H7 (cell line): ENCODE data around the gene ZFYVE19. TPM values are rescaled to one million over a fixed set of nuclear protein-coding genes. Genes with fewer than 3 reads are reported as not detected.

Experiments used
- DNase-seq: peaks from one replicate; pipeline ENCODE4 v3.0.0; 2012
- H3K27me3 ChIP-seq: 2 replicates; pipeline ENCODE4 v1.6.0; 2011; ENCODE audit warnings: mild to moderate bottlenecking, low read length; ENCODE audit not compliant: control insufficient read depth, insufficient read depth
- H3K36me3 ChIP-seq: replicated peaks from 2 replicates; pipeline ENCODE4 v1.5.1; 2011; ENCODE audit warnings: low read length; ENCODE audit not compliant: control insufficient read depth, insufficient read depth
- H3K4me3 ChIP-seq: 2 replicates; pipeline ENCODE4 v1.5.1; 2011; ENCODE audit warnings: low read depth, mild to moderate bottlenecking, control low read depth, low read length, moderate library complexity; ENCODE audit not compliant: insufficient read depth
- total RNA-seq: library from RNA; depleted of rRNA; stranded (reverse); fragments of >200 nt; shearing (Covaris generic); gene quantifications from 2 replicates; pipeline ENCODE4 v1.2.3, GENCODE V29; 2014; rRNA removed

ZFYVE19 gene, protein sequence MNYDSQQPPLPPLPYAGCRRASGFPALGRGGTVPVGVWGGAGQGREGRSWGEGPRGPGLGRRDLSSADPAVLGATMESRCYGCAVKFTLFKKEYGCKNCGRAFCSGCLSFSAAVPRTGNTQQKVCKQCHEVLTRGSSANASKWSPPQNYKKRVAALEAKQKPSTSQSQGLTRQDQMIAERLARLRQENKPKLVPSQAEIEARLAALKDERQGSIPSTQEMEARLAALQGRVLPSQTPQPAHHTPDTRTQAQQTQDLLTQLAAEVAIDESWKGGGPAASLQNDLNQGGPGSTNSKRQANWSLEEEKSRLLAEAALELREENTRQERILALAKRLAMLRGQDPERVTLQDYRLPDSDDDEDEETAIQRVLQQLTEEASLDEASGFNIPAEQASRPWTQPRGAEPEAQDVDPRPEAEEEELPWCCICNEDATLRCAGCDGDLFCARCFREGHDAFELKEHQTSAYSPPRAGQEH
- total RNA-seq = 25.5 and 30.0 TPM in 2 replicates

DNA sequence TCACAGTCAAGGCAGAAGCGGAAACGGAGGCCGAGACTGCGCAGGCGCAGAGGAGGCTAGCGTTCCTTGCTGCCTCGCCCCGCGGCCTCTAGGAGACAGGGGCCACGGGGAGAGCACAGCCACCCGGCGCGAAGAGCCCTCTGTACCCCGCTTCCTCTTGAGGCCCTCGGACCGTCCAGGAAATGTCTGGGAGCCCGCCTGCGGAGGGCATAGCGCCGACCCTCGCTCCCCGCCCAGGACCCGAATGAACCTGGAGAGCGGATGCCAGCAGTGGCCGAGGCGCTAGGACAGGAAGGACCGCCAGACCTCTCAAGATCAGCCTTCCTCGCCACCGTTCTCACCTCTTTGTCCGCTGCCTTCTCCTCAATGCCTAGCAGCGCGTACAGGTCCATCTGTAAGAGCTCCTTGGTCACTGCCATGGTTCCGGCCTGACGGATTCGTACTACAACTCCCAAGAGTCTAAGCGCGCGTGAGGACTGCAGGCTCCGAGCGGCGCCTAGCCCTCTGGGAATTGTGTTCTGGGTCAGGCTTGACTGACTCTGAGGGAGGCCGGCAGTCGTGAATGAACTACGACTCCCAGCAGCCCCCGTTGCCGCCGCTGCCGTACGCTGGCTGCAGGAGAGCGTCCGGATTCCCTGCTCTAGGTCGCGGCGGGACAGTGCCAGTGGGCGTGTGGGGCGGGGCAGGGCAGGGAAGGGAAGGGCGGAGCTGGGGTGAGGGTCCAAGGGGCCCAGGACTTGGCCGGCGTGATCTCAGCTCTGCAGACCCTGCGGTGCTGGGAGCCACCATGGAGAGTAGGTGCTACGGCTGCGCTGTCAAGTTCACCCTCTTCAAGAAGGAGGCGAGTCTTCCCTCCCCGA lies at the start of gene ZFYVE19, which contains the start of gene DNAJC17:
ZFYVE19 (plus strand) TSS at position 62 of the 860 bp plus-strand sequence; CDS start at position 563, 501 bp downstream.
DNAJC17 (minus strand) TSS at position 446 of the 860 bp plus-strand sequence; CDS start at position 419, 27 bp downstream.
- Histone ChIP-seq H3K27me3 (no peaks in the 10 kb centered on the region), H3K36me3 (no peaks in the 10 kb centered on the region; the same call in 1 of the 2 replicates), H3K4me3 (peak within 1 kb of the TSS; percentile 100)
- peak; percentile 94 for DNase-seq

DNA sequence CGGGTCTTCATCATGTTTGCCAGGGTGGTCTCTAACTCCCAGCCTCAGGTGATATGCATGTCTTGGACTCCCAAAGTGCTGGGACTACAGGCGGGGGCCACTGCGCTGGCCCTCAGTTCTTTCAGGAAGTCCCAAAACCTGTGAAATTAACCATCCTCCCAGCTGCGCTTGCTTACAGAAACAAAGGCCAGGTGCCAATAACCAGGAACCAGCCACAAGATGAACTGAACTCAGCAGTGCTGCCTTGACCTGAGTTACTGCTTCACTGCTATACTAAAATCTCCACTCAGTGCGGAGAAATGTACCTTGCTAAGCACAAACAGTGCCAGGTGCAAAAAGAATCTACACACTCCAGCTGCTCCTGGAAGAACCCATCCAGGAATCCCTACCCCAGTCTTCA lies 46.9 kb upstream of the ZFYVE19 start:
- no peaks in the 10 kb centered on the region; the same call in 1 of the 2 replicates for H3K27me3 ChIP-seq
- DNase-seq = no peak
- H3K36me3 ChIP-seq = no peaks in the 10 kb centered on the region
- H3K4me3 ChIP-seq = no peak overlapping the region

DNA sequence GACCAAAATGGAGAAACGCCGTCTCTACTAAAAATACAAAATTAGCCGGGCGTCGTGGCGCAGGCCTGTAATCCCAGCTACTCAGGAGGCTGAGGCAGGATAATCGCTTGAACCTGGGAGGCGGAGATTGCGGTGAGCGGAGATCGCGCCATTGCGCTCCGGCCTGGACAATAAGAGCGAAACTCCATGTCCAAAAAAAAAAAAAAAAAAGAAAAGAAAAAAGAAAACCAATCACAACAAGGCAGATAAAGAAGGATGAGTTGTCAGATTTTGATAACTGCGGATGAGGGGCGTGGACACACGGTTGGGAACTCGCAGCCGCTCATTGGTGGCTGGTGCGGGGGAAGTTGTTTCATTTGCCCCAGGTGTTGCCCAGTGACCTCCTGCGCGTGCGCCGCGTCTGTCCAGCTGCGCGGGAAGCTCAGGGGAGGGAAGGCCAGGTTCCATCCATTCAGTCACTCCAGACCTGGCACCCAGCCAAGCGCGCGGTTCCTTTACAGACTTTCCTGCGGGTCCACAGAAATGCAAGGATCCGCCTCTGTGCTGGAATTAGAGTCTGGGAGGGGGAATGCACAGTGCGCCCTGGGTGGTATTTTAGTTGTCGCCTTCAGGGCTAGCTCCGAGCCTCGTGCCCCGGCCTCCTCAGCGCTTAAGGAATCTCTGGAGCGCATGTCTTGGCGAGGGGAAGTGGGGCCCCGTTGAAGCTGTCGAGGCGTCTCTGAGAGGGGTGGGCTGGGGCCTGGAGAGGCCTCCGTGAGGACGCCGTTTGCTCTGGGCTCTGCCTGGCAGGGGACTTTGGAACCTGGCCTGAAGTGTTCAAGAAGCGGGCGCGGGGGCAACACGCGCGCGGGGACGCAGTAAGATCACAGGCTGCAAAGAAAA lies 43.7 kb upstream of the ZFYVE19 start:
- peak; percentile 74 for DNase-seq
- no peaks in the 10 kb centered on the region; the same call in 1 of the 2 replicates for H3K27me3 ChIP-seq
- peak overlapping the region; percentile 78 for H3K4me3 ChIP-seq
- H3K36me3 ChIP-seq = peaks cover 1% of the 10 kb centered on the region

DNA sequence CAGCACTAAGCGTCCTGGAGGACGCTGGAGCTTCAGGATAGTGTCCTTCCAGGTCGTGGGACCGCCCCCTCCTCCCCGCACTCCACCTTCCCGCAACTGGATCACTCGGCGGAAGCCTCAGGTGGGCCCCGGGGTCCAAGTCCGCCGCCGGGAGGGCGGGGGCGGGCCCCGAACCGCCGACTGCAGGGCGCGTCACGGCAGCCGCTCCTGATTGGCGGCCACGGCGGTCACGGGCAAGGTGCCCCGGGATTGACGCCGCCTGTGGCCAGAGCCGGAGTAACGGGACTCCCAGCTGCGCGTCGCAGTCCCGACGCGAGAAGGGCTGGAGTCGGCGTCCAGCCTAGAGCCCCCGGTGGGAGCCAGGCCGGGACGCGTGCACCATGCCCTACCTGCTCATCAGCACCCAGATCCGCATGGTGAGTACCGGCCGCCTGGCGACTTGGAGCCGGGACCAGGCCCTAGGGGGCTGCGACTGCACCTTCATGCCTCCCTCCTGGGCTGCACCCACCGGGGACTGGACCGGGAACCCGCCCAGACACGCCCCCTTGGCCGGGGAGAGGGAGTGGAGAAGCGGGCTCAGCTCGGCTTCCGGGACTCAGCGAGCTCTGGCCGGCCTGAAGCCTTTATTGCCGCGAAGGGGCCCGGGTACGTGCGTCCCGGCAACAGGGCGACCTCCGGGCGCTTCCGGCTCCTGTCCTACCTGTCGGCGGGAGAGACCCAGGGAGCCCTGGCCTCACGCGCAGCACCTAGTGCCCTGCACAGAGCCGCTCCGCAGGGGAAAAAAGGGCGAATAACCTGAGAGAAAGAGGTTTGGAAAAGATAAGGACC lies 42.9 kb upstream of the ZFYVE19 start, which contains the start of gene GCHFR:
GCHFR (plus strand) TSS at position 268 of the 828 bp plus-strand sequence; CDS start at position 381, 113 bp downstream.
- peak; percentile 95 for DNase-seq
- Histone ChIP-seq H3K36me3 (peaks cover 1% of the 10 kb centered on the region), H3K27me3 (no peaks in the 10 kb centered on the region; the same call in 1 of the 2 replicates), H3K4me3 (peak within 1 kb of the TSS; percentile 78)

DNA sequence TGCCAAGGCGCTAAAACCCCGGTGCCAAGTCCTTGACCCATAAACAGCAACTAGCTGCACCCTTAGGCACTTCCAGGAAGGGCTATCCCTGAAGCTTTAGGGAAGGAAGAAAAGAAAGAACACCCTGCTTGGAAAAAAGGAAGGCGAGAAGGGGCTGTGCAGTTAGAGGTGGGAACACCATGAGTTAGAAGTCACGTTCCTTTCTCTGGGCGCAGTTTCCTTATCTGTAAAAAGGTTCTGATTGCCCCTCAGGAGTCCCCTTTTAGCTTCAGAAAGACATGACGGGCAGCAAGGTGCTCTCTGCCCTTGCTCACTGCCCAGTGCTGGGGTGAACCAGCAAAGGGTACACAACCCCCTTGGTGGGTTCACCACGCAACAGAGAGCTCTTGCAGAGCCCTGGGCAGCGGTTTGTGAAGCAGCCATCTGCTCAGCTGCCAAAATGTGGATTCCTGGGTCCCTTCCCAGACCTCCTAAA lies 42.2 kb upstream of the ZFYVE19 start:
- Histone ChIP-seq H3K4me3 (peak overlapping the region; percentile 78), H3K36me3 (peaks cover 1% of the 10 kb centered on the region), H3K27me3 (no peaks in the 10 kb centered on the region; the same call in 1 of the 2 replicates)
- DNase-seq = no peak

DNA sequence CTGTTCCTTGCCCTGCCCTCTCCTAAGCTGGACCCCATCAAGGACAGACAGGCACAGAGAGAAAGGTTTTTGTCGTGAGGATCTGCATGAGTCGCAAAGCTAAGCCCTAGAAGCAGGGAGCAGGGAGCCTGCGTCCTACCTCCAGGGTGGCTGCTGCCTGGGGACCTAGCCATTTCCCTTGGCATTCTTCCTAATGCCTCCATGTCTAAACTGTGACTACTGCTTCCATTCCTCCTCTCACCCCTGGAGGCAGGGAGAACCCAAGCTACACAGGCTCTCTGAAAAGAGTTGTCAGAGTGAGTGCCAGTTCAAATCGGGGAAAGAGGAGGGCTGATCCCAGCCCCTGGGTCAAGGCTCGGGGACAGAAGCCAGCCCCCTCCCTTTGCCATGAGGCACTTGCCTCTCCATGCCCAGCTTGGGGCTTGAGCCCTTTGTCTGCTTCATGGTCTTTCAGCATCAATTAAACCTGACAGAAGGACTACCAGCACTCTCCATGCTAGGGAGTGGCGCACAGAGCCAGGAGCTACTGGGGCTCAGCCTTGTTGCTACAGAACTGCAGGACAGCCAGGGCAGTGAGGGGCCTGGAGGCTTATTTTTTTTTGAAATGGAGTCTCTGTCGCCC lies 40.6 kb upstream of the ZFYVE19 start:
- H3K36me3 ChIP-seq = peaks cover 1% of the 10 kb centered on the region
- H3K4me3 ChIP-seq = no peak overlapping the region
- H3K27me3 ChIP-seq = no peaks in the 10 kb centered on the region; the same call in 1 of the 2 replicates
- DNase-seq = no peak

DNA sequence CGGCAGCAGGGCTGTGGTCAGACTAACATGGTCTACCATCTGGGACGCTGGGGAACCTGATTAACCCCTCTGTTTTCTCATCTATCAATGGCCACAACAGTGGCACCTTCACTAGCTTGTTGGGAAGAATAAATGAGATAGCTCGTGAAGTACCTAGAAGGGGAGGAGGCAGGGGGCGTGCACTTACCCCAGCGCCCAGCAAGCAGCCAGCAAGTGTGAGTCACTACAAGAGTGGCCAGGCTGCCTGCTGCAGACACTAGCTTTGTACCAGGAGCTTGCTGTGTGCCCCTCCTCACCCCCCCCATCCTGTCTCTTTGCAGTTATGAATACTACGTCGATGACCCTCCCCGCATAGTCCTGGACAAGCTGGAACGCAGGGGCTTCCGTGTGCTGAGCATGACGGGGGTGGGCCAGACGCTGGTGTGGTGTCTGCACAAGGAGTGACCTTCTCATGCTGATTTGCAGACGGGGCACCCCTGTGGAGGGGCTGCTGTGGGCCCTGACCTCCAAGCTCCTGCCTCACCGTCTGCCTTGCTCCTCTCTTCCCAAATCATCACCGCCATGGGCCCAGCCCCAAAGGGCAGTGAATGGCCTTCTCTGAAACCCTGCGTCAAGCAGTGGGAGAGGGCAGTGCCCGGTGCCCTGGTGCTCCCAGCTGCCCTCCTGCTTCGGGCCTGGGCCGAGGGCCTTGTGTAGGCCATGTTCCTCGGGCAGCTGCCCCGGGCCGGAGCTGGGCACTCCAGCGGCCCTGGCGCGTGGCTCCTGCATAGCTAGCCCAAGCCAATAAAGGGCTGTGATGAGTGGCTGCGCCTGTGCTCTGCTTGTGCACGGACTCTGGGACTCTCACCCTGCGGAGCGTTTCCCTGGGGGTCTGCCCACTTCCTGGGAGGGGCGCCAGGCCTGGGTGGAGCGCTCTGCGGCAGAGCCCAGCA lies 39.7 kb upstream of the ZFYVE19 start:
- H3K4me3 ChIP-seq = no peak overlapping the region
- DNase-seq = peak; percentile 75
- no peaks in the 10 kb centered on the region; the same call in 1 of the 2 replicates for H3K27me3 ChIP-seq
- H3K36me3 ChIP-seq = peaks cover 1% of the 10 kb centered on the region

DNA sequence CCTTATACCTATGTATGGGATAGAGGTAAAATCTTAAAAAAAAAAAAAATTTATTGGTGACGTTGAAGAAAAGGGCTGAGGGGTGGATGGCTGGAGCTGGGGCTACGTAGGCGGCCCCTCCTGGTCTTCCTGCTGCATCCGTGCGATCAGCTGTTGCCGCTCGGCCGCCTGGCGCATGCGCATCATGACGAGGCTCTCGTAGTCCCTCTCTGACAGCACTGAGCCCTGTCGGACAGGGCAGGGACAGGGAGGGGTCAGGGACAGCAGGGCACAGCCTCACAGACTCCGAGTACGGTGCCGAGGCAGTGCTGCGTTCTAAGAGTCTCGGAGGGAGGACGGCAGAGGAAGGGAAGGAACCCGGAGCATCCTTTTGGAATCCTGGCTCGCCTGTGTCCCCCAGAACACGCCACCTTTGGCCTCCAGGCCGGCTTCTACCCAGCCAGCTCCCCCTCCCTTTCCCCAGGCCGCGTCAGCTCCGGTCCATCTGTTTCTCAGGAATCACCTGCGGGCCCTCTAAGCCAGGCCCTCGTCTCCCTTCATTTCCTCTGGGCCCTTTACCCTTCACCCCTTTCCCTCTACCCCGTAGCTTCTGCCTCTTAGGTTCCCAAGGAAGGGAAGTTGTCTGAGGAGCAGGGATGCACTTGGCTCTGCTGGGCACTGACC lies 38.9 kb upstream of the ZFYVE19 start:
- H3K4me3 ChIP-seq = no peak overlapping the region
- H3K27me3 ChIP-seq = no peaks in the 10 kb centered on the region; the same call in 1 of the 2 replicates
- peaks cover 1% of the 10 kb centered on the region for H3K36me3 ChIP-seq
- no peak for DNase-seq

DNA sequence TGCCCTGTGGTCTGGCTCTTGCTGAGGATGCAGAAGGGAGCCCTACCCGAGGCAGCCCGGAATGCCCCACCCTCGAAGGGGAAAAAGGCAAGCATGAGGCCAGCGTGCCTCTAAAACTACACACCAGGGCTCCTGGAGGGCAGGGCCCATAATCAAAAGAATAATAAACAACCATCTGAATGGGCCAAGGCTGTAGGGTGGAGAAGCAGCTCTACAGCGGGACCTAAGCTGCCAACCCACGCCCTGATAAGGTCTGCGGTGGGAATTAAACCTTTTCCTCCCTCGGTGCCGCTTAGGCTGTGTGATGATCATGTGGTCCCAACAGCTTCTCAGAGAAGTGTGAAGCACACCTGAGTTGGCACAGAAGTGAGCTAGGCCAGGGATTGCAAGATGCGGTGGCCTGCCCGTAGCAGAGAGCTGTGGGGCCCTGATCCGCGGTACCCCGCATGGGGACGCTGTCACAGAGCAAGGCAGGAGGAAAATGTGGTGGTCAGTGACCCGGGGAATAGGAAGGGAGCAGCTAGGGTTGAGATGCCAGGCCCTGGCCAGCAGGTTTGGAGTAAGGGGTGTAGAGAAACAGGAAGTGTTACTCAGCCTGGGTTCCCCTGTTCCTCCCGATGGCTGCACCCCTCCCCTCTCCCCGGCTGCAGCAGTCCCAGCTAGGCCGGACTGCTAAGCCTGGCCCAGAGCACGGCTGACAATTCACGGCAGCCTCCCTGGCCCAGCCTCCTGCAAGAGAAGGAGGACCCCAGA lies 38.2 kb upstream of the ZFYVE19 start:
- DNase-seq = no peak
- H3K27me3 ChIP-seq = no peaks in the 10 kb centered on the region; the same call in 1 of the 2 replicates
- no peak overlapping the region for H3K4me3 ChIP-seq
- peaks cover 3% of the 10 kb centered on the region for H3K36me3 ChIP-seq

DNA sequence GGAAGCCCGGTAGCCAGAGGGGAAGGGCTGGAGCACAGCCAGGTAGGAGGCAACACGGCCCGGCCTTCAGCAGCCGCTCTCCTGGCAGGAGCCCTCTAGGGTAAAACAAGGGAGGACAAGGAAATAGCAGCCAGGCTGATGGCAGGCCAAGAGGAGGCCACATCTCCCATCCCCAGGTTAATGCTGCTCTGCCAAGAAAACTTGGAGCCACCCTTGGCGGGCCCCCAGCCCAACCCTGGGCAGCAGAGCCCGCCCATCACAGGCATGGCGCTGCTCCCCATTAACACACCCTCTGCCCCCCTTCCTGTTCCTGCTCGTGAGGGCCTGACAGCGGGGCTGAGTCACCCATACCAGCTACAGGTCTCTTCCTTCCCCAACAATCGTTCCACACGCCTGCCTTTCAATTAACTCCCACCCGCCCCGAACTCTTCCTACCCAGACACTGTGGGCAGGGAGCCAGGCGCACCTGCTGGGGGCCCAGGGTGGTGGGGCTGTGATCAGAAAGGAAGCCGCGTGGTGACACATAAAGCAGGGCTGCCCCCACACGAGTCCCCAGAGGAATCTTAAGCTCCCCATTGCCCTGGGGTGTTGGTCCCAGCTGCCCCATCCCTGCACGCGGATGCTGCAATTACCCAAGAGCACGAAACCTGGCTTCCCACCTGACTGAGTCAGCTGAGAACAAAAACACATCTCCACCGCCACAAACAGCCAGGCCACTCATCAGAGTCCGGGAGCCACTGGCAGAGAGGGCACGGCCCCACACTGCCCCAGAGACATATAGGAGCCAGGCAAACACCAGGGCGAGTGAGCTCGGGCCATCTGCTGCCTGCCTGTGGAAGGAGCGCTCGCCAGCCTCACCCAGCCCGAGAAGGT lies 37.4 kb upstream of the ZFYVE19 start, which contains the start of gene C15orf62:
C15orf62 (plus strand) TSS at position 707 of the 873 bp plus-strand sequence. CDS start 516 bp downstream, outside the sequence.
- H3K36me3 ChIP-seq = peaks cover 4% of the 10 kb centered on the region
- H3K4me3 ChIP-seq = no peak within 1 kb of the TSS
- DNase-seq = peak; percentile 54
- H3K27me3 ChIP-seq = no peaks in the 10 kb centered on the region
